ENCODE data around the gene FAM110C. TPM values are rescaled to one million over a fixed set of nuclear protein-coding genes. Genes with fewer than 3 reads are reported as not detected.
"Not testable (repeated sequence)": the region's sequence is repeated elsewhere in the genome, so short reads cannot be mapped to it uniquely, and the experiment has no call there.

Gene FAM110C
- total and polyA plus RNA-seq, 4 donors = 2.8 to 9.7 (median 3.2) TPM

GRCh38 chr2:23283-23682, 23.0 kb downstream of the FAM110C start:
- TF ChIP-seq CTCF (IDR thresholded peaks at IDR 0.05; ENCODE audit: control extremely low read depth, extremely low read depth) = no peak
- no peaks in the 10 kb centered on the region for H3K27me3 ChIP-seq (ENCODE audit: control insufficient read depth in 3 of 3, insufficient read depth in 3 of 3, low read length in 2 of 3)
- no peak overlapping the region for H3K27ac ChIP-seq (ENCODE audit: low read depth in 1 of 2, low read length in 1 of 2)
- DNase-seq (no peak), ATAC-seq (ENCODE audit: insufficient read depth, low FRiP score) (no peak)
- H3K36me3 ChIP-seq (ENCODE audit: control insufficient read depth in 4 of 4, insufficient read depth in 4 of 4, low read length in 4 of 4) = no peaks in the 10 kb centered on the region
- peaks cover 0 to 23% (median 6%) of the 10 kb centered on the region in 5 donors for H3K4me1 ChIP-seq (ENCODE audit: control insufficient read depth in 5 of 5, insufficient read depth in 5 of 5, low read length in 5 of 5)
- no peaks in the 10 kb centered on the region for H3K9me3 ChIP-seq (ENCODE audit: control insufficient read depth in 4 of 4, insufficient read depth in 3 of 4, low read length in 3 of 4)
- H3K9ac ChIP-seq (ENCODE audit: insufficient read depth in 1 of 2, low read length in 2 of 2) = no peak overlapping the region
- 81 to 95% methylated on average over 1 of the region's 1 CpG for WGBS, 2 donors
- no peak overlapping the region for H3K4me3 ChIP-seq

- H3K27me3 ChIP-seq (ENCODE audit: control insufficient read depth in 3 of 3, insufficient read depth in 3 of 3, low read length in 2 of 3); H3K9ac ChIP-seq (ENCODE audit: insufficient read depth in 1 of 2, low read length in 2 of 2); H3K4me3 ChIP-seq; ATAC-seq (ENCODE audit: insufficient read depth, low FRiP score); H3K36me3 ChIP-seq (ENCODE audit: control insufficient read depth in 4 of 4, insufficient read depth in 4 of 4, low read length in 4 of 4); H3K9me3 ChIP-seq (ENCODE audit: control insufficient read depth in 4 of 4, insufficient read depth in 3 of 4, low read length in 3 of 4); DNase-seq; H3K27ac ChIP-seq (ENCODE audit: low read depth in 1 of 2, low read length in 1 of 2): not testable (repeated sequence)
- peaks cover 0 to 23% (median 6%) of the 10 kb centered on the region in 5 donors for H3K4me1 ChIP-seq (ENCODE audit: control insufficient read depth in 5 of 5, insufficient read depth in 5 of 5, low read length in 5 of 5)
- WGBS, 2 donors = 83 to 89% methylated on average over 4 of the region's 4 CpGs
Measured at GRCh38 chr2:22244-22643, 24.1 kb downstream of the FAM110C start.

GRCh38 chr2:20259-20658, 26.0 kb downstream of the FAM110C start:
- not testable (repeated sequence) for H3K9me3 ChIP-seq (ENCODE audit: control insufficient read depth in 4 of 4, insufficient read depth in 3 of 4, low read length in 3 of 4); H3K4me3 ChIP-seq; H3K27me3 ChIP-seq (ENCODE audit: control insufficient read depth in 3 of 3, insufficient read depth in 3 of 3, low read length in 2 of 3); H3K9ac ChIP-seq (ENCODE audit: insufficient read depth in 1 of 2, low read length in 2 of 2); H3K27ac ChIP-seq (ENCODE audit: low read depth in 1 of 2, low read length in 1 of 2); H3K36me3 ChIP-seq (ENCODE audit: control insufficient read depth in 4 of 4, insufficient read depth in 4 of 4, low read length in 4 of 4); ATAC-seq (ENCODE audit: insufficient read depth, low FRiP score)
- H3K4me1 ChIP-seq (ENCODE audit: control insufficient read depth in 5 of 5, insufficient read depth in 5 of 5, low read length in 5 of 5) = peaks cover 0 to 14% (median 0%) of the 10 kb centered on the region in 5 donors
- DNase-seq = peak in 1 of 3 donors; percentile 43
- WGBS, 2 donors = 39 to 72% methylated on average over 4 of the region's 4 CpGs

- no peaks in the 10 kb centered on the region for H3K27me3 ChIP-seq (ENCODE audit: control insufficient read depth in 3 of 3, insufficient read depth in 3 of 3, low read length in 2 of 3)
- WGBS, 2 donors = 75 to 81% methylated on average over 5 of the region's 5 CpGs
- peaks cover 0 to 14% (median 0%) of the 10 kb centered on the region in 5 donors for H3K4me1 ChIP-seq (ENCODE audit: control insufficient read depth in 5 of 5, insufficient read depth in 5 of 5, low read length in 5 of 5)
- H3K9me3 ChIP-seq (ENCODE audit: control insufficient read depth in 4 of 4, insufficient read depth in 3 of 4, low read length in 3 of 4) = no peaks in the 10 kb centered on the region
- H3K9ac ChIP-seq (ENCODE audit: insufficient read depth in 1 of 2, low read length in 2 of 2) = no peak overlapping the region
- H3K36me3 ChIP-seq (ENCODE audit: control insufficient read depth in 4 of 4, insufficient read depth in 4 of 4, low read length in 4 of 4) = no peaks in the 10 kb centered on the region
- DNase-seq (no peak), ATAC-seq (ENCODE audit: insufficient read depth, low FRiP score) (no peak)
- no peak for TF ChIP-seq CTCF (IDR thresholded peaks at IDR 0.05; ENCODE audit: control extremely low read depth, extremely low read depth)
- no peak overlapping the region for H3K4me3 ChIP-seq
- no peak overlapping the region for H3K27ac ChIP-seq (ENCODE audit: low read depth in 1 of 2, low read length in 1 of 2)
Measured at GRCh38 chr2:19505-19904, 26.8 kb downstream of the FAM110C start.
